GM19463 (cell line): Measurements from ENCODE around the gene TBX6.
"Not testable (repeated sequence)": the region's sequence is repeated elsewhere in the genome, so short reads cannot be mapped to it uniquely, and the experiment has no call there.

ENCODE experiments used
- ATAC-seq: cut with Tn5 transposase; IDR thresholded peaks from one replicate; pipeline ENCODE4 v1.9.1; 2021; ENCODE audit warnings: mild to moderate bottlenecking, moderate library complexity; ENCODE audit not compliant: unreplicated experiment

Gene TBX6

DNA sequence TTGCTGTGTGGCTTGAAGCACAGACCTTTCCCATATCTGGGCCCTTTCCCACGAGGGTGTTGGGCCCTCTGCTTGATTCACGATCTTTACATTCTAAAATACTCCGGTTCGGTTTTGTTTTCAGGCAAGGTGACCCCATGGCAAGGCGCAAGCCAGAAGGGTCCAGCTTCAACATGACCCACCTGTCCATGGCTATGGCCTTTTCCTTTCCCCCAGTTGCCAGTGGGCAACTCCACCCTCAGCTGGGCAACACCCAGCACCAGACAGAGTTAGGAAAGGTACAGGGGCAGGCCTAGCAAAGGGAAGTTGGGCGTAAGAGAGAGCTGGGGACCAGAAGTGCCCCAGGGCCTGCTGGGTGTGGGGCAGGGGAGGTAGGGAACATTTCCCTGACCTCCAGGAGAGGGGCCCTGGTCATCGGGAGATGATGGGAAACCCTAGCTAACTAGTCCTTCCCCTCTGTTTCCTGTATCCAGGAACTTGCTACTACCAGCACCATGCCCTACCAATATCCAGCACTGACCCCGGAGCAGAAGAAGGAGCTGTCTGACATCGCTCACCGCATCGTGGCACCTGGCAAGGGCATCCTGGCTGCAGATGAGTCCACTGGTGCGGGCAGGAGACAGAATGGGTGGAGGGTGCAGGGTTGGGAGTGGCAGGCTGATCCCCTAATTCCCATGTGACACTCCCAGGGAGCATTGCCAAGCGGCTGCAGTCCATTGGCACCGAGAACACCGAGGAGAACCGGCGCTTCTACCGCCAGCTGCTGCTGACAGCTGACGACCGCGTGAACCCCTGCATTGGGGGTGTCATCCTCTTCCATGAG lies 24.8 kb downstream of the TBX6 start:
- ATAC-seq: no peak

DNA sequence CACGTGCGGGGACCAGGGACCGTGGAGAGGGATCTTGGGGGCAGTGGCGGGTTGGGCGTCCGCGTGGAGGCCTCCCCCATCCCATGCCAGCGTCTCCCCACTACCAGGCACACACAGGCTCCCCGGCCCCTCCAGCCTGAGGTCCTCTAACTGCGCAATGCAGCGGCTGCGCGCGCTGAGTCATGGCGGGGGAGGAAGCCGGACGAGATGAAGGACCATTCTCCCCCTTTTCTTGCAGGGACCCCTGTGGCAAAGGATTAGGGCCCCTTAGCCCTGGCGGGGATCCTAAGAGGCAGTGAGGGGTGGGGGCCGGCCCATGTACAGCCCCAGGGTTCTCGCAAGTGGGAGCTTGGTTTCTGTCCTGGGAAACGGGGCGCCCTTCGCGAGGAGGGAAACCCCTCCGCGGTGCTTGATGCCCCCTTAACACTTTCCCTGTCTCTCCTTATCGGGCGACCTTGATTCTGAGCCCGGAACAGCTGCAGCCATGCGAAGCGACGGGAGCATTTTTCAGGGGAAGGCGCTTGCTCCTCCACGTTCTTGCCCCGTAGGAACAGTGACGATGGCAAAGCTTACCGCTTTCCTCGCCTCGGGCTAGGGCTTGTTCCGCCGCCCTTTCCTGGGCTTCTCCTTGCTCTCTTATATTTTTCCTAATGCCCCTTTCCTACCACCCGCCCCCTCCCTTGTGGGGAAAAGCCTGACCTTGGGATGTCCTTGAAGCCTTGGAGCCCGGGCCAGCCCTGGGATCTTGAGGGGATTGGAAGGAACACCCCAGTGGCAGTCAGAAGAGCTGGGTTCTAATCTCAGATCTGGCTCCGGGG lies 25.6 kb downstream of the TBX6 start:
- ATAC-seq: no peak

DNA sequence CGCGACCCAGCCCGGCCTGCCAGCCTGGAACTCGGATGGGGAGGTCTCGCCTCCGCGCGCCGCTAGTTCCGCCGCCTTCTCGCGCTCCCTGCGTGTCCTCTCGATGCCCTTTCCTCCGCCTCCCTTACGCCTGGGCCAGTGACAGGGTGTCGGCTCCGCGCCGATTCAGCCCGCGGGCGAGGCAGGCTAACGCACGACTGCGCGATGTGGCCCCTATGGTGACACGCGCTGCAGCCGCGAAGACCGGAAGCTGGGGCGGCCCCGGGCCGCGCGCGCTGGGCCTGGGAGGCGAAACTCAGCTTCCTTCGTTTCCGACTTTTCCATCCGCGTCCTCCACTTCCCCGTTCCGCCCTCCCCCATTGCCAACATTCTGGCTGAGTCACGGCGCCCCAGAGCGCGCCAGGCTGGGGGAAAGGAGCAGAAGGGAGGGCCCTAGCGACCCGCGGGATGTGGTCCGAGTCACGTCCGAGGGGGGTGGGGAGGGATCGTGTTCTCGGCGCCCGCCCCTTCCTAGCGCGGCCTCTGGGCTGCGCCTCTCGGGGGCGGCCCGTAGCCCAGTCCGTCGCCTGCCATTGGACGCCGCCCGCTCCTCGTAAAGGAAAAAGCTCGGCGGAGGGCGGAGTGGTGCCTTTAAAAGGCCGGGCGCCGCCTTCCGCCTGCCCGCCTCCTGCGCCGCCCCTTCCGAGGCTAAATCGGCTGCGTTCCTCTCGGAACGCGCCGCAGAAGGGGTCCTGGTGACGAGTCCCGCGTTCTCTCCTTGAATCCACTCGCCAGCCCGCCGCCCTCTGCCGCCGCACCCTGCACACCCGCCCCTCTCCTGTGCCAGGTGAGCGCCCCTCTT lies 26.4 kb downstream of the TBX6 start, which contains the start of gene ALDOA:
Gene ALDOA, plus strand, starts transcription at position 659 of the 841 bp plus-strand sequence. CDS start 1,138 bp downstream, outside the sequence.
- ATAC-seq: peak; percentile 75

DNA sequence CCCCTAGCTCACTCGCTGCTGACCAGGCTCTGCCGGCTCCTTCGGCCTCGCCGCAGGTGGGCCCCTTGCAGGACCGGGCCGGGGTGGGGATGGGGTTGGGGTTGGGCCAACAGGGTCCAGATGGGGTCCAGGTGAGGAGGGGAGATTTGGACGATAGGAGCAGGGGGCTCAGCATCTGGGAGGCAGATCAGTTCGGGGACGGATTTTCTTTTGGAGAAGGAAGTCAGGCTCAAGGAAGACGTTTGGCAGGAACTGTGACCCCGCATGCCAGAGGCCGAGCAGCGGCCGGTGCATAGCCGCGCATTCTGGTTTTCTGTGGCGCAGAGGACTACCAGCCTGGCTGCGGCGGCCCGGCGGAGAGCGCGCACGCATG lies 27.0 kb downstream of the TBX6 start:
- ATAC-seq: no peak

DNA sequence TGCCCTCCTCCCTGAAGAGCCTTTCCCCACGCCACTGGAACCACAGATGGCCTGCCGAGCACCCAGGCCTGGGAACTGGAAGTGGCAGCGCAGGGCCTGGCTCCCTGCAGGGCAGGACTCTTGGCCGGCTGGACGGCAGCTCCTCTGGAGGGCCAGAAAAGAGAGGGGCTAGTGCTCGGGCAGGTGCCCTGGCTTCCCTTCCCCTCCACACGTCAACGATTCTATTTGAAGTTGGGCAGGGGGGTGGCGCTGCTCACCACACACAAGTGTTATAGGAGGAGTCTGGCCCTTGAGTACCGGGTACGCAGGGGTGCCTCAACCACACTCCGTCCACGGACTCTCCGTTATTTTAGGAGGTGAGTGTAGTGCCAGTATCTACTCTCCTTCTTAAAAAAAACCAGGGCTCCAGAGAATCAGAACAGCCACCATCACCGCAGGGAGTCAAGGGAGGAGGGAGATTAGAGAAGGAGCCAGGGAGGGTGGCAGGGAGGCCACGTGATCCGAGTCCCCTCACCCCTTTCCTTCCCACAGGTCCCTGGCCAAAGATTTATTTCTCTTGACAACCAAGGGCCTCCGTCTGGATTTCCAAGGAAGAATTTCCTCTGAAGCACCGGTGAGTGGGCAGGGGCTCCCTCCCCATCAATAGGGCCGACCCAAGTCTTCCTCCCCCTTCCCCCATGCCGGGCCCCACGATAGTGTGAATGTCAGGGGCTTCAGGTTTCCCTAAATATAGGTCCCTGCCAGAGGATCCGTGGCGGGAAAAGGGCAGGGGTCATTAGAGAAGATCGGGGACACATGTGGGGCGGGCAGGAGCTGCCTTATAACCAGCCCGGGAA lies 27.6 kb downstream of the TBX6 start:
- peak; percentile 28 for ATAC-seq

DNA sequence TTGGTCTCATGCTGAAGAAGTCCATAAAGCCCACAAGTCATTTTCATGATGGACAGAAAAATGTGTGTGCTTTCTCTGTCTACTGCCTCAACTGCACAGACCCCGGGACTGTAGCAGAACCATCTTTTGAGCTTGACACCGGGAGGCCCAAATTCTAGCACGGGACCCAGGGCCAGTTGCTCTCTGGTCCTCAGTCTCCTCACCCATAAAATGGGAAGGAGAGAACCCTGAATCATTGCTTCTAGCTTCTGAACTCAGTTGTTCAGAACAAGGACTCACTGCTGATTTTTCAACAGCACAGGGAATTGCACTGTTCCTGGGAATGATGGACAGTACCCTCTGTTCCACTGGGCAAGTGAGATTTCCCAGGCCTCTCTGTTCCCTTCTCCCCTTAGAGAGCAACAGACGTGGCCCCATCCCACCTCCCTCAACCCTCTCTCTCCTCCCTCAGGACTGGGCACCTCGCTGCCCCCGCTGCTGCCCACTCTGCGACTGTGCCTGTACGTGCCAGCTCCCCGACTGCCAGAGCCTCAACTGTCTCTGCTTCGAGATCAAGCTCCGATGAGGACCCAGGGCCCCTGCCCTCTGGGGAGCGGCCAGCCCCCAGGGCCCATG lies 28.3 kb downstream of the TBX6 start:
- ATAC-seq: no peak

DNA sequence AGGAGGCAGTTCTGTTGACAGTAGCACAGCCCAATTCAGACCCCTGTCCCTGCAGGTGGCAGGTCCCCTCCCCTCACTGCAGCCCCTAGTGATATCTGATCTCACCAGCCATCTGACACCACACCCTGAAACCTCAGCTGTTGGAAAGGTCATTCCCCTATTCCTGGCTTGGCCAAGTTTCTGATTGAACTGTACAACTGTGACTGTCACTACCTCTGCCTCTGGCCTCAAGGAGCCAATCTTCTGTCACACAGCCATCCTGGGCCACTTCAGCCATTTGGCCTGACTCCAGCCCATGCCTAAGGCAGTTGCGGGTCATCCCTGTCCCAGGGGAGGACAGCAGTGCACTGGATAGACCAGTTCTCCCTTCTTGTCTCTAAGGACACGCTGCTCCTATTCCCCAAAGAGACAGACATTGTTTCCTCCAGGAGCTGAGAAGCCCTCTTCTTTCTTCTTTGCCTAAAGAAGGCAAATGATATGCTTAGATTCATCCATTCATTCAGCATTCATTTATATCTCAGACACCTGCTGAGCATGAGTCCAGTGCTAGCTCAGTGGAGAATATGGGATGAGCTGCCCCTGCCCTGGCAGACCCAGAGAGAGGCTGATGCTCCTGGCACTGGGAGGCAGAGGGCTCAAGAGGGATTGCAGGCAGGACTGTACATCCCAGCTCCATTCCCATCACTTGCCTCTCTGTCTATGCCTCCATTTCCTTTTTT lies 30.7 kb downstream of the TBX6 start:
- no peak for ATAC-seq

DNA sequence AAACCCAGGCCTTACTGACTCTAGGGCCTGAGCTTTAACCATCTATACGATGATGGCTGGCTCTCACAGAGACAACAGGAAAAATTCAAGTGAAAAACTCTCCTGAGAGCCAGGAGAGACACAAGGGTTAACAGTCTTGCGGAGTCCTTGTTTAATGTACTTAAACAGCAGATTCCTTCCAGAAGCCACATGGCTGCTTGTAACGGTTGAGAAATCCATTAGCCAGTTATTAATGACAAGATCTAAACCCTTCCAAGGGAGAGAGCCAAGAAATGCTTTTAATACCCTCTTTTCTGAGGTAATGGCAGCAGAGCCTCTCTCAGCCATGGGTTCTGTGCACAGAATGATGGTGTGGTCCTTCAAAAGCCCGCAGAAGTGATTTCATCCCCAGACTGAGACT lies 31.4 kb downstream of the TBX6 start:
- no peak for ATAC-seq

DNA sequence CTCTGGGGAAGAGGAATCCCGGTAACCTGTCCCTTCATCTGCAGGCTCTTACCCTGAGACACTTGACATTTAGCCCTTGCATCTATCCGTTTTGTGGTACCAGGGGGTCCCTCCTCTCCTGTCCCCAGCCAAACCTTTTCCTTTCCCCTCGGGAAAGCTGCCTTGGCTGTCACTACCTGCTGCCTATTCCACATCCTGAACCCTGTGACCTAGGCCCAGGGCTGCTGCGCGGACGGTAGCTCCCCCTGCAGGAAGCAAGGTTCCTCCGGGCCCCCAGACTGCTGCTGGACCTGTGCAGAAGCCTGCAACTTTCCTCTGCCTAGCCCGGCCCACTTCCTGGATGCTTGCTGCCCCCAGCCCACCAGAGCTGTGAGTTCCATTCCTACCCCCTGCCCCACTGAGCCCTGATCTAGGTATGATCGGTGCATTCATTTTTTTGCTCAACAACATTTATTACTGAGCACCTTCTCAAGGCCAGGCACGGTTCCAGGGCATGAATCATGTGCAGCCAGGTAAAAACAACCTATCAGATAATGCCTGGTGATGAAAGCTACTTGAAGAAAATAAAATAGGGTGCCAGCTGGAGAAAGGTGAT lies 36.7 kb downstream of the TBX6 start:
- ATAC-seq: no peak

DNA sequence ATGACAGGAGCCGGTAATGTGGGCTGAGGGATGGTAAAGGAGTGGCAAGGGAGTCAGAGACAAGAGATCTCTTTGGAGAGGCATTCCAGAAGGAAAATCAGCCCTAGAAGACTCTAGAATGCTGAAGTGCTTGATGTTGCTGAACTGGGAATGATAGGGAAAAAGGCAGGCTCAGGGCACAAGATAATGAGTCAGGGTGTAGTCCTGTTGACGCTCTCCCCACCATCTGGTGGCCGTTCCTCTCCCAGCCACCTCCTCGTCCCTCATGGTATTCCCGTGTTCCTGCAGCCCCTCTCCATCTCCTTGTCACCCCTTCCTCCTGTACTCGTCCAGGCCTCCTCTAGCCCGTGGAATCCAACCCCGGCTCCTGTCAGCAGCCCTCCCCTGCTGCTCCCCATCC lies 37.3 kb downstream of the TBX6 start:
- no peak for ATAC-seq

DNA sequence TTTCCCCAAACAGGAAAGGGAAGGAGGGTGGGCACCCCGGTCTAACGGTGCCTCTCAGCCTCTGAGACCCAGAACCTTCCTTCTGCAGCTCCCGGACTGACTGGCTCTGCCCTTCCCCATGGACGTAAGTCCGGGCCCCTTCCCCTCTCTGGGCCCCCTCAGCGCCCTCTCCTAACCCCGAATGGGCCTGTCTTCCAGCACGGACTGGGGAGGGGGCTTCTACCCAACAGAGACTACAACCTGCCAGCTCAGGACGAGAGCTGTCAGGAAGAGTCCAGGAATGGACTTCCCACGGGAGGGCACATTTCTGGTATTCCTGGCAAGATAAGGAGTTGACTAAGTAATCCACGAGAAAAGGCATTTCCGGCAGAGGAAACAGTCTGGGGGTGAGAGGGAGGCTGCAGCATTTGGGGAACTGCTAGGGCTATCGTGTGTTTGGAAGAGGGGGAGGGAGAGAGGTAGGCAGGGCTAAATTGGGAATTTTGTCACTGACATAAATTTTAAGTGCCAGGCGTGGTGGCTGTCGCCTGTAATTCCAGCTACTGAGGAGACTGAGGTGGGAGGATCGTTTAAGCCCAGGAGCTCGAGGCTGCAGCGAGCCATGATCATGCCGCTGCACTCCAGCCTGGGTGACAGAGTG lies 38.2 kb downstream of the TBX6 start:
- ATAC-seq: no peak

DNA sequence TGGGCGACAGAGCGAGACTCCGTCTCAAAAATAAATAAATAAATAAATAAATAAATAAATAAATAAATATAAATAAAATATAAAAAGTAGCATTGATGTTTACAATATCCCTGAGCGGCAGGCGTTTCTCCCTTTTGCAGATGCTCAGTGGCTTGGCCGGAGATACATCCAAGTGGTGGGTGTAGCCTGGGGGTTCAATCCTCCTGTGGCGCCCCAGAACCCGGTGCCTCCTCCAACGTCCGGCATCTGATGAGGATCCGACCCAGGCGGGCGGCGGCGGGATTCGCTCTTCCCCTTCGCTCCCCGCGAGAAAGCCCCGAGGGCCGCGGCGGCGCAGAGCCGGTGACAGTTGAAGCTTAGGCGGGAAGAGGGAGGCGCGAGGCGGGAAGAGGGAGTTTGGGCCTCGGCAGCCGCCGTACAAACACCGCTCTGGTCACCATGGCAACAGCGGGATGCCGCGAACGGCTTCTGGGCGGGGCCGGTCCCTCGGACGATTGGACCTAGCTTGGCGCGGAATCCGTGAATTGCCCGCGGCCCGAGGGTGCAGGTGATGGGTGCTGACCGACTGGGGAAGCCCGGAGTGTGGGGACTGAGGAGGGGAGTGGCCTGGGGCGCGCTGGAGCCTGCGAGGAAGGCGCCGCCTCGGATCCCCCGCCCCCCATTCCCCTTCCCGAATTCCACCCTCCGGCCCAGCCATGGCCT lies 38.9 kb downstream of the TBX6 start:
- peak; percentile 69 for ATAC-seq

DNA sequence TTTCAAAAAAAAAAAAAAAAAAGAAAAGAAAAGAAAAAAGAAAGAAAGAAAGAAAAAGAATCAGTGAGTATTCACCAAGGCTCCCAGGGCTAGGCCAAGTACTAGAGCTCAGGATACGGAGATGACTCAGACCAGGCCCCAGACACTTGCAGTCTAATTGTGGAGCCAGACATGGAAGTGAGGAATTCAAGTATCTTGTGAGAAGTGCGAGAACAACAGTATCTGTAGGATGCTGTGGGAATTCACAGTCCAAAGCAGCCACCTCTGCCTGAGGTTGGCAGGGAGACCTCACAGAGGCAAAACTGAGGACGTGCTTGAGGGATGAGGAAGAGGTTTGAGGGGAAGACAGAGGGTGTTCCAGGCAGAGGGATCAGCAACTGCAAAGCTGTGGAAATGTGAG lies 40.2 kb downstream of the TBX6 start:
- no peak for ATAC-seq

DNA sequence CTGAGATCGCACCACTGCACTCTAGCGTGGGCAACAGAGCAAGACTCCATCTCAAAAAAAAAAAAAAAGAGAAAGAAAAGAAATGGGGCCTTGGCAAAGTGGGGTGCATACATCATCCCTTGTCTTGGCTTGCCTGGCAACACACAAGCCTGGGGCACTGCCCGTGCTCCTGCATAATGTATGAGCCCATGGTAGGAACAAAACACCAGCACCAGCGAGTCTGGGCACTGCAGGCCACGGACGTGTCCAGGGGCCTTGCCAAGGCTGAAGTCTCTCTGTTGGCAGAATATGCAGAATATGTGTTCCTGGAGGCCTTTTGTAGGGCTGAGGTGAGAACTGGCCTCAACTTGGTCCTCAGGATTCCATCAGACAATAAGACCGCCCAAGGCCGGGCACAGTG lies 41.9 kb downstream of the TBX6 start:
- no peak for ATAC-seq

DNA sequence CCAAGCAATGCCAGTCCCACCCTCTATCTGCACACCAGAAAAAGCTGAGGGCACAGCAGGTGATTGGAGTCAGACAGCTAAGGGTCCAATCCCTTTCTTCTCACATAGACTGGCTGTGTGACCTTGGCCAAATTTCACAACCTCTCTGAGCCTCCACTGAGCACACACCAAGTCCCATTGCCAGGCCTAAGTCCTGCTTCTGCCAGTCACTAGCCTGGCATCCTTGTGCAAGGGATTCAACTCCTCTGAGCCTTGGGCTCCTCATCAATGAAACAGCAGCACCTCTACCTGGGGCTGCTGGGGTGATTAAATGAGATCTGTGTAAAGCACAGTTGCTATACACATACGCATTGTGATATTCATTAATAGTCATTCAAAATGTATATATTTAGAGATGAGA lies 45.1 kb downstream of the TBX6 start:
- no peak for ATAC-seq

DNA sequence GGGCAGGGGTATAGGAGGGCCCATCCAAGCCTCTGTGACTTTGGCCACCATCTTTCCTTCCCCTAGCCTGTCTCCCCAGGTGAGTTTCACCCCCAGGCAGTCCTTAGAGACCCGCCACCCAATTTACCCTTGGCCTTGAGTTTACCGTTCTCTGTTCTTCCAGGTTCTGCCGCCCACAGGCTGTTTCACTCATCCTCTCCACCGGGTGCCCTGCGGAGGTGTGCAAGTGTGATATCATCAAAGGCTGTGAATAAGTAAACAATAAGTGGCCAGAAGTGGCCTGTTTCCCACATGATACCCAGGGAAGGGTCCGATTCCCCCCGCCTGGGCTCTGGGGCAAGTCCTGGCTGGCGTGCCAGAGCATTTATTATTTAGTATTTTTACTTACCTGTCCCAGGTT lies 45.5 kb downstream of the TBX6 start:
- no peak for ATAC-seq

DNA sequence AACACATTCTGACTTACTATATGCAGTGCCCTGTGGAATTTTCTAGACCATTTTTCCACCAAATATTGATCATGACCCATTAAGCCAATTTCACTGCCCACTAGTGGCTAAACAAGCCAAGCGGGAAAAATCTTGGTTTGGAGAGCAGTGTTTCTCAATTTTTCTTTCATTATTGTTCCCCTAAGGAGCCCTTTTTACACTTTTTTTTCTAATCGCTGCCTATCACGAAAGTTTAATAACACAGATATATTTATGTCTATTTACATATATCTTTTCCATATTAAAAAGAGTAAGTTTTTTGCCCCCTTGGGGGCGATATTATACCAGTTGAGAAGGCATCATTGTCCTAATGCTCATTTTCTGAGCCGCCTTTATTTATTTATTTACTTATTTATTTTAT lies 49.9 kb downstream of the TBX6 start:
- no peak for ATAC-seq

DNA sequence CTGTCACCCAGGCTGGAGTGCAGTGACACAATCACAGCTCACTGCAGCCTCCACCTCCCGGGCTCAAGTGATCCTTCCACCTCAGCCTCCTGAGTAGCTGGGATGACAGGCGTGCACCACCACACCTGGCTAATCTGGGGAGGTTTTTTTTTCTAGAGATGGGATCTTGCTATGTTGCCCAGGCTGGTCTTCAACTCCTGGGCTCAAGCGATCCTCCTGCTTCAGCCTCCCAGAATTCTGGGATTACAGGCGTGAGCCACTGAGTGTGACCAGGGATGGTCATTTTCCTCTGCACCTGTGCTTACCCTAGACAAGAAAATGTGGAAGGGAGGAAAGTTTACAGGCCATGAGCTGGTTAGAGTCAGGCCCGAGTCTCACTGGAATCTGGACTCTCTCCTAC lies 51.0 kb downstream of the TBX6 start:
- ATAC-seq: not testable (repeated sequence)
